ENCODE results near the gene RAET1G. TPM values are rescaled to one million over a fixed set of nuclear protein-coding genes. Genes with fewer than 3 reads are reported as not detected.
A peak's percentile ranks its signal among the peaks of the same experiment; 100 is the strongest.
"Not testable (repeated sequence)": the region's sequence is repeated elsewhere in the genome, so short reads cannot be mapped to it uniquely, and the experiment has no call there.

Gene RAET1G
- total RNA-seq, 1 donor, result 1.8 TPM

GRCh38 chr6:149924206-149924932 lies 1.4 kb upstream of the RAET1G start:
- DNase-seq (ENCODE audit: insufficient read length, low spot score, missing footprints), result peak; percentile 34
- Histone ChIP-seq H4K20me1 (ENCODE audit: insufficient read depth, low read length) (no peaks in the 10 kb centered on the region), H2AFZ (ENCODE audit: low read length) (no peak overlapping the region), H3K36me3 (ENCODE audit: insufficient read depth, low read length) (no peaks in the 10 kb centered on the region), H3K4me2 (ENCODE audit: insufficient read depth, low read length) (no peak overlapping the region), H3K79me2 (ENCODE audit: insufficient read depth, low read length) (no peaks in the 10 kb centered on the region), H3K27ac (ENCODE audit: low read depth, low read length) (no peak overlapping the region), H3K4me3 (ENCODE audit: insufficient read depth, low read length) (no peak overlapping the region), H3K27me3 (ENCODE audit: insufficient read depth, low read length) (peaks cover 5% of the 10 kb centered on the region), H3K4me1 (ENCODE audit: insufficient read depth, low read length) (peaks cover 7% of the 10 kb centered on the region), H3K9me3 (ENCODE audit: low read depth, low read length) (no peaks in the 10 kb centered on the region)
- no peak for TF ChIP-seq CTCF (IDR thresholded peaks at IDR 0.05; ENCODE audit: extremely low read depth, low read depth, low read length)

DNA sequence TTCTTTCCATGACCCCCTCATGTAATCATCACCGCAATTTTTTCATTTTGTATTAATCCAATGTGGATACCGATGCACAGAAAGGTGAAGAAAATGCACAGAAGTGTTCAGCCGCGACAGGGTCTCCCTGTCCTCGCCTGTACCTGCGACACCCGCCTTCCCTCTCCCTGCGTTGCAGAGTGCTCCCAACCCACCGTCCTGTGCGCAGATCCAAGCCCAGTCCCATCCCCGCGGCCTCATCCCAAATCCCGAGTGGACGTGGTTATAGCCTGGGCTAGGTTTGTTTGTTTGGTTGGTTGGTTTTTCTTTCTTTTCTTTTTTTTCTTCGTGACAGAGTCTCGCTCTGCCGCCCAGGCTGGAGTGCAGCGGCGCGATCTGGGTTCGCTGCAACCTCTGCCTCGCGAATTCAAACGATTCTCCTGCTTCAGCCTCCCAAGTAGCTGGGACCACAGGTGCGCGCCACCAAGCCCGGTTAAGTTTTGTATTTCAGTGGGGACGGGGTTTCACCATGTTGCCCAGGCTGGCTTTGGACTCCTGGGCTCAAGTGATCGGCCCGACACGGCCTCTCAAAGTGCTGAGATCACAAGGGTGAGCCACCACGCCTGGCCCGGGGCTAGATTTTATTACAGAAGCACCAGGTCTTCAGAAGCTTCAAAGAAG lies 536 bp upstream of the RAET1G start:
- H3K27me3 ChIP-seq (ENCODE audit: insufficient read depth, low read length), result no peaks in the 10 kb centered on the region
- H3K79me2 ChIP-seq (ENCODE audit: insufficient read depth, low read length), result no peaks in the 10 kb centered on the region
- H4K20me1 ChIP-seq (ENCODE audit: insufficient read depth, low read length), result no peaks in the 10 kb centered on the region
- TF ChIP-seq CTCF (IDR thresholded peaks at IDR 0.05; ENCODE audit: extremely low read depth, low read depth, low read length), result no peak
- no peaks in the 10 kb centered on the region for H3K36me3 ChIP-seq (ENCODE audit: insufficient read depth, low read length)
- peaks cover 7% of the 10 kb centered on the region for H3K4me1 ChIP-seq (ENCODE audit: insufficient read depth, low read length)
- H3K4me3 ChIP-seq (ENCODE audit: insufficient read depth, low read length), result peak overlapping the region; percentile 70
- peak overlapping the region; percentile 97 for H3K4me2 ChIP-seq (ENCODE audit: insufficient read depth, low read length)
- no peak for DNase-seq (ENCODE audit: insufficient read length, low spot score, missing footprints)
- H3K27ac ChIP-seq (ENCODE audit: low read depth, low read length), result no peak overlapping the region
- no peaks in the 10 kb centered on the region for H3K9me3 ChIP-seq (ENCODE audit: low read depth, low read length)
- peak overlapping the region; percentile 63 for H2AFZ ChIP-seq (ENCODE audit: low read length)

GRCh38 chr6:149922091-149922490 lies 830 bp downstream of the RAET1G start:
- H2AFZ ChIP-seq (ENCODE audit: low read length); H4K20me1 ChIP-seq (ENCODE audit: insufficient read depth, low read length); DNase-seq (ENCODE audit: insufficient read length, low spot score, missing footprints); H3K36me3 ChIP-seq (ENCODE audit: insufficient read depth, low read length); H3K9me3 ChIP-seq (ENCODE audit: low read depth, low read length); H3K27ac ChIP-seq (ENCODE audit: low read depth, low read length); H3K79me2 ChIP-seq (ENCODE audit: insufficient read depth, low read length); H3K4me1 ChIP-seq (ENCODE audit: insufficient read depth, low read length); H3K27me3 ChIP-seq (ENCODE audit: insufficient read depth, low read length): not testable (repeated sequence)
- Histone ChIP-seq H3K4me3 (ENCODE audit: insufficient read depth, low read length) (peak overlapping the region; percentile 70), H3K4me2 (ENCODE audit: insufficient read depth, low read length) (peak overlapping the region; percentile 97)

GRCh38 chr6:149921361-149921760 lies 1.6 kb downstream of the RAET1G start:
- Histone ChIP-seq H3K27me3 (ENCODE audit: insufficient read depth, low read length) (no peaks in the 10 kb centered on the region), H4K20me1 (ENCODE audit: insufficient read depth, low read length) (no peaks in the 10 kb centered on the region), H3K9me3 (ENCODE audit: low read depth, low read length) (no peaks in the 10 kb centered on the region), H3K4me1 (ENCODE audit: insufficient read depth, low read length) (peaks cover 7% of the 10 kb centered on the region), H3K27ac (ENCODE audit: low read depth, low read length) (no peak overlapping the region), H2AFZ (ENCODE audit: low read length) (no peak overlapping the region), H3K4me2 (ENCODE audit: insufficient read depth, low read length) (no peak overlapping the region), H3K79me2 (ENCODE audit: insufficient read depth, low read length) (no peaks in the 10 kb centered on the region), H3K36me3 (ENCODE audit: insufficient read depth, low read length) (no peaks in the 10 kb centered on the region), H3K4me3 (ENCODE audit: insufficient read depth, low read length) (no peak overlapping the region)
- DNase-seq (ENCODE audit: insufficient read length, low spot score, missing footprints), result no peak
- no peak for TF ChIP-seq CTCF (IDR thresholded peaks at IDR 0.05; ENCODE audit: extremely low read depth, low read depth, low read length)

All from osteoblast (primary cell).